CD4-positive, CD25-positive, alpha-beta regulatory T cell (primary cell): ENCODE measurements around the gene PNLIP. TPM values are rescaled to one million over a fixed set of nuclear protein-coding genes. Genes with fewer than 3 reads are reported as not detected.

Experiments used
- ATAC-seq, 2 donors: fragments of 150-1000 bp; cut with Tn5 transposase; one replicate each; pipeline ENCODE4 v1.10.0; 2021; ENCODE audit warnings: low read depth in 2 of 2, moderate number of reproducible peaks in 2 of 2, moderate library complexity in 1 of 2
- DNase-seq, 3 donors: peaks; one replicate each; pipeline versions ENCODE4 v3.0.0 to v3.0.0-alpha.2; 2012 to 2022; ENCODE audit warnings: mixed read lengths in 1 of 3
- H3K27ac ChIP-seq: one replicate; pipeline ENCODE4 v1.7.0; 2013; ENCODE audit warnings: mild to moderate bottlenecking, low read length; ENCODE audit not compliant: insufficient read depth, poor library complexity, severe bottlenecking
- H3K27me3 ChIP-seq: one replicate; pipeline ENCODE4 v1.7.0; 2013; ENCODE audit warnings: low read length; ENCODE audit not compliant: control insufficient read depth, insufficient read depth
- H3K36me3 ChIP-seq: one replicate; pipeline ENCODE4 v1.7.0; 2013; ENCODE audit warnings: mild to moderate bottlenecking, low read length, moderate library complexity; ENCODE audit not compliant: control insufficient read depth, insufficient read depth
- H3K4me1 ChIP-seq: 2 replicates; pipeline ENCODE4 v1.7.0; 2013; ENCODE audit warnings: mild to moderate bottlenecking, low read length; ENCODE audit not compliant: insufficient read depth, control insufficient read depth, poor library complexity, severe bottlenecking
- H3K4me3 ChIP-seq: one replicate; pipeline ENCODE4 v1.7.0; 2013; ENCODE audit warnings: low read depth, mild to moderate bottlenecking, low read length, moderate library complexity
- H3K9me3 ChIP-seq, 2 experiments: 1 replicate in 1 of 2; 2 replicates in 1 of 2; pipeline ENCODE4 v1.7.0; 2013; ENCODE audit warnings: low read length in 2 of 2, mild to moderate bottlenecking in 1 of 2, moderate library complexity in 1 of 2; ENCODE audit not compliant: control insufficient read depth in 2 of 2
- H3K27ac Mint-ChIP-seq, 3 donors: one replicate each; pipeline ENCODE4 v1.8.0; 2020 to 2022; ENCODE audit warnings: mild to moderate bottlenecking in 3 of 3, mixed read lengths in 3 of 3, moderate library complexity in 2 of 3
- H3K27me3 Mint-ChIP-seq: one replicate; pipeline ENCODE4 v1.8.0; 2022; ENCODE audit warnings: mild to moderate bottlenecking, mixed read lengths
- H3K36me3 Mint-ChIP-seq: one replicate; pipeline ENCODE4 v1.8.0; 2020; ENCODE audit warnings: mixed read lengths
- H3K4me1 Mint-ChIP-seq, 4 donors: one replicate each; pipeline ENCODE4 v1.8.0; 2020 to 2022; ENCODE audit warnings: mixed read lengths in 4 of 4, mild to moderate bottlenecking in 1 of 4
- H3K4me3 Mint-ChIP-seq, 4 donors: one replicate each; pipeline ENCODE4 v1.8.0; 2020 to 2022; ENCODE audit warnings: mild to moderate bottlenecking in 4 of 4, mixed read lengths in 4 of 4, moderate library complexity in 3 of 4
- H3K9me3 Mint-ChIP-seq, 7 donors: one replicate each; pipeline ENCODE4 v1.8.0; 2020 to 2022; ENCODE audit warnings: mixed read lengths in 7 of 7, mild to moderate bottlenecking in 3 of 7, moderate library complexity in 2 of 7
- polyA plus RNA-seq, 4 donors: library from polyadenylated mRNA; unstranded; fragments of 300-500 nt; fragmentation: Illumina TruSeq; gene quantifications; one replicate each; pipeline ENCODE4 v1.2.3, GENCODE V29; 2021
- total RNA-seq: library from RNA; stranded (reverse); gene quantifications from one replicate; pipeline ENCODE4 v1.2.3, GENCODE V29; 2022

The PNLIP gene
- total and polyA plus RNA-seq, 5 donors from 2014 or later = not detected

DNA sequence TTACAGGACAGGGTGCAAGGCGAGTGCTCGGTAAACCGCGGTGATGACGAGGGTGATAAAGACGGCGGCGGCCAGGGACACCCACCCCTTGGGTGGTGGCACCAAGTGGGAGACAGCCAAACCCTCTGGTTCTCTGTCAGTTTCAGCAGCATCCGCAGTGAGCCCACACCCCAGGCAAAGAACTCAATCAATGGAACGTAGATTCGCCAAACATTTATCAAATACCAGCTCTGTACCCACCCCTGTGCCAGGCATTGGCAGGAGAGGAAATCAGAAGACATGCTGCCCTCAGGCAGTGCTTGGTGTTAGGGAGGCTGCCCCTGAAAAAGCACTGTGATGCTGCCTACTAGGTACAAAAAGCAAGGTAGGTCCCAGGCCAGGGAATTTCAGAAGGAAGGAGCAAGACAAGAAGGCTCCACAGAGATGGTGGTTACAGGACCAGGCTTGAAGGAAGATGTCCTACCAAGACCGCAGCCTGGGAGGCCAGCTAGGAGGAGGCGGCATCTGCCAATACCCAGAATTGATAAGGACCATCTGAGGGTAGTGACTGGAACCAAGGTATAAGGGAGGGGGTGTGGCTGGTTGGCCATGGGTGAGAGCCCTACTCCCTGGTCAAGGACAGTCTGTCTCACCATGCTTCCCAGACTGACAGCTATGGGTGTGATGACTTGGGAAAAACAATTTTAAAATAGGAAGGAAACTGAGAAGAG, 64.9 kb downstream of the PNLIP start:
- no peaks in the 10 kb centered on the region for H3K36me3 ChIP-seq
- ATAC-seq (no peak), DNase-seq (no peak)
- no peak overlapping the region for H3K27ac Mint-ChIP-seq
- no peak overlapping the region for H3K4me3 Mint-ChIP-seq
- H3K36me3 Mint-ChIP-seq = no peaks in the 10 kb centered on the region
- no peaks in the 10 kb centered on the region for H3K9me3 ChIP-seq
- H3K27me3 Mint-ChIP-seq = peaks cover 10% of the 10 kb centered on the region
- peaks cover 0 to 3% (median 0%) of the 10 kb centered on the region in 7 donors for H3K9me3 Mint-ChIP-seq
- no peaks in the 10 kb centered on the region for H3K4me1 ChIP-seq
- no peaks in the 10 kb centered on the region for H3K27me3 ChIP-seq
- no peaks in the 10 kb centered on the region for H3K4me1 Mint-ChIP-seq
- no peak overlapping the region for H3K4me3 ChIP-seq
- no peak overlapping the region for H3K27ac ChIP-seq

- H3K36me3 ChIP-seq = no peaks in the 10 kb centered on the region
Observed at GRCh38 chr10:116611153-116611545, 65.4 kb downstream of the PNLIP start.

DNA sequence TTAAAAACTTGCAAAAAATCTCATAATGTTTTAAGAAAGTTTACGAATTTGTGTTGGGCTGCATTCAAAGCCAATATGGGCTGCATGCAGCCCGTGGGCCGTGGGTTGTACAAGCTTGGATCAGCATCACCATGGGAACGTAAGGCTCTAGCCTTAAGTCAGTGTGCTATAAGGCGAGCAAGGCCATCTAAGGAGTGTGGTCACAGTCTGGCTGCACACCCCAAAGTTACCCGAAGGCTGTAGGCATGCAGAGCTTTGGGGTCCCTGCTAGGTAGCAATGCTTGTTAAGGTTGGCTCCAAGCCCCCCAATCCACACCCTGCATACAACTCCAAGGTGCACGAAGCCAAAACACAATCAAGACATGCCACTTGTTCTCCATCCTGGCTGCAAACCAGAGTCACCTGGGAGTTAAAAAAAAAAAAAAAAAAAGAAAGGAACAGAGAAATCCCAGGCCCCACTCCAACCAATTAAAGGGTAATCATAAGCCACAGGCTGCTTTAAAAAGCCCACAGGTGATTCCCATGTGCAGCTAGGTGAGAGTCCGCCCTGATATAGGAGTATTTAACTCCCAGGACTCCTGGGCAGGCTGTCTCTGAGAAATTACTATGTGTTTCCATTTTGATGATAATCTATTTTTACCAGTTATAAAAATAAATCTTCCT, 66.5 kb downstream of the PNLIP start:
- no peak overlapping the region for H3K4me3 ChIP-seq
- Mint-ChIP-seq H3K27ac (peak overlapping the region in 1 of 3 donors; percentile 33), H3K4me3 (no peak overlapping the region), H3K36me3 (no peaks in the 10 kb centered on the region), H3K9me3 (no peaks in the 10 kb centered on the region), H3K4me1 (no peaks in the 10 kb centered on the region), H3K27me3 (peaks cover 9% of the 10 kb centered on the region)
- no peak overlapping the region for H3K27ac ChIP-seq
- no peak for DNase-seq
- H3K9me3 ChIP-seq = no peaks in the 10 kb centered on the region
- H3K4me1 ChIP-seq = no peaks in the 10 kb centered on the region
- no peak for ATAC-seq
- H3K27me3 ChIP-seq = no peaks in the 10 kb centered on the region
- no peaks in the 10 kb centered on the region for H3K36me3 ChIP-seq

More at GRCh38 chr10:116611153-116611545, 65.4 kb downstream of the PNLIP start:
- H3K4me1 Mint-ChIP-seq = no peaks in the 10 kb centered on the region
- DNase-seq = no peak
- H3K4me3 ChIP-seq = no peak overlapping the region
- ATAC-seq = no peak
- no peaks in the 10 kb centered on the region for H3K9me3 Mint-ChIP-seq
- H3K4me3 Mint-ChIP-seq = no peak overlapping the region
- no peaks in the 10 kb centered on the region for H3K4me1 ChIP-seq
- H3K27ac ChIP-seq = no peak overlapping the region
- no peaks in the 10 kb centered on the region for H3K27me3 ChIP-seq
- no peaks in the 10 kb centered on the region for H3K9me3 ChIP-seq
- no peaks in the 10 kb centered on the region for H3K36me3 Mint-ChIP-seq
- no peak overlapping the region for H3K27ac Mint-ChIP-seq
- H3K27me3 Mint-ChIP-seq = peaks cover 9% of the 10 kb centered on the region

DNA sequence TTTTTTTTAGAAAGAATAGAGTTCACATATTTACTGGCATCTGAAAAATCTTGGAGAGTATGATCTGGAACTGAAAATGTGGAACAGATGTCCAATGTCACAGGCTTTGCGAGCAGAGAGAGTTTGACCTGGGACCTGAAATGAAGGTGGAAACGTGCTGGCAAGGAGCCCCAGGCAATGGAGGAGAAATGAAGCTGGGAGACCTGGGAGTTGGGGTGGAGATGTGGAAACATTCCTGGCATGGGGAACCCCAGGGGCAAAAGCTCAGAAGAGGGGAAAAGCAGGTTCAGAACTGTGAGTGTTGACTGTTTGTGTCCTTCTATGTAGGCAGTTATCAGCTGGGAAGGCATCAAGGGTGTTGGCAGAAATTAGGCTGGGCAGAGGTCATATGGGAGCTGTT, 67.7 kb downstream of the PNLIP start:
- Histone ChIP-seq H3K4me1 (no peaks in the 10 kb centered on the region), H3K4me3 (no peak overlapping the region), H3K27ac (no peak overlapping the region), H3K27me3 (no peaks in the 10 kb centered on the region), H3K9me3 (no peaks in the 10 kb centered on the region), H3K36me3 (no peaks in the 10 kb centered on the region)
- Mint-ChIP-seq H3K4me1 (no peaks in the 10 kb centered on the region), H3K9me3 (peaks cover 0 to 1% (median 0%) of the 10 kb centered on the region in 7 donors), H3K27ac (no peak overlapping the region), H3K27me3 (peaks cover 9% of the 10 kb centered on the region), H3K36me3 (no peaks in the 10 kb centered on the region), H3K4me3 (no peak overlapping the region)
- ATAC-seq (no peak), DNase-seq (no peak)

DNA sequence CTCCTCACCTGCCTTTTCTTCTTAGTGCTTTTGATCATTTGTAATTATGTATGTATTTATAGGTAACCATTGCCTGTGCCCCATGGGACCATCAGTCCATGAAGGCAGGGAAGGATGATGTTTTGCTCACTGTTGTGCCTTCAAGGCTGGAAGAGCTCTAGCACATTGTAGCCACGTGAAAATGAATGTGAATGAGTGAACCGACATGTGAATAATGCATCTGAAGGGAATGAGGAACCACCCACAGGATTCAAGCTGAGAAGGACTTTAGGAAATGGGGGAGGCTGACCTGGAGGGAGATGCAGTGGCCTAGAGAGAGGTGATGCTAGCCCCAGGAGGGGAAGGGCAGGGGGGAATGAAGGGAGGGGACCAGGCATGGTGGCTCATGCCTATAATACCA, 69.1 kb downstream of the PNLIP start:
- Mint-ChIP-seq H3K36me3 (no peaks in the 10 kb centered on the region), H3K27ac (no peak overlapping the region), H3K27me3 (peaks cover 4% of the 10 kb centered on the region), H3K9me3 (peaks cover 0 to 1% (median 0%) of the 10 kb centered on the region in 7 donors), H3K4me1 (no peaks in the 10 kb centered on the region), H3K4me3 (no peak overlapping the region)
- no peaks in the 10 kb centered on the region for H3K9me3 ChIP-seq
- ATAC-seq (no peak), DNase-seq (no peak)
- no peaks in the 10 kb centered on the region for H3K27me3 ChIP-seq
- no peaks in the 10 kb centered on the region for H3K4me1 ChIP-seq
- H3K27ac ChIP-seq = no peak overlapping the region
- no peaks in the 10 kb centered on the region for H3K36me3 ChIP-seq
- H3K4me3 ChIP-seq = no peak overlapping the region

- Mint-ChIP-seq H3K4me3 (no peak overlapping the region), H3K36me3 (no peaks in the 10 kb centered on the region), H3K9me3 (peaks cover 0 to 3% (median 0%) of the 10 kb centered on the region in 7 donors), H3K27me3 (peaks cover 4% of the 10 kb centered on the region), H3K4me1 (no peaks in the 10 kb centered on the region), H3K27ac (no peak overlapping the region)
- H3K36me3 ChIP-seq = no peaks in the 10 kb centered on the region
- no peaks in the 10 kb centered on the region for H3K4me1 ChIP-seq
- H3K4me3 ChIP-seq = no peak overlapping the region
- no peak for DNase-seq
- no peaks in the 10 kb centered on the region for H3K9me3 ChIP-seq
- H3K27ac ChIP-seq = no peak overlapping the region
- no peak for ATAC-seq
- no peaks in the 10 kb centered on the region for H3K27me3 ChIP-seq
Observed at GRCh38 chr10:116615199-116615776, 69.6 kb downstream of the PNLIP start.
